Measurements from ENCODE around the gene ECT2L.

DNA sequence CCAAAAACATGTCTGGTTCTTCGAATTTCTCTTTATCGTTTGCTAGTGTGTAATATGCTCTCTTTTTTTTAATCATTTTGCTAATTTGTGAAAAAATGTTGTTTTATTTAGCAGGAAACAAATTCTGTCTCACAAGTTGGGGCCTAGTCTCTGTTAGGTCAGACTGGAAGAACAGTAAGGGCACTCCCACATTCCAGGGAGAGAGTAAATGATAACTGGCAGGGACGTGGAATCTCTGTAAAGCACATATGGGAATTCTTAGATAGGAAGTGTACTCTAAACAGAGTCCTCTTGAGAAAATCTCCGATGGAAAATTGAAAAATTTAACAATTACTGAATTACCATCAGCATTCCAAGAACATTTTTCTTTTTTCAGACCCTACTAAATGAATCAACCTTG is 38.8 kb upstream of the ECT2L start:
- TF ChIP-seq, protein P1, sequence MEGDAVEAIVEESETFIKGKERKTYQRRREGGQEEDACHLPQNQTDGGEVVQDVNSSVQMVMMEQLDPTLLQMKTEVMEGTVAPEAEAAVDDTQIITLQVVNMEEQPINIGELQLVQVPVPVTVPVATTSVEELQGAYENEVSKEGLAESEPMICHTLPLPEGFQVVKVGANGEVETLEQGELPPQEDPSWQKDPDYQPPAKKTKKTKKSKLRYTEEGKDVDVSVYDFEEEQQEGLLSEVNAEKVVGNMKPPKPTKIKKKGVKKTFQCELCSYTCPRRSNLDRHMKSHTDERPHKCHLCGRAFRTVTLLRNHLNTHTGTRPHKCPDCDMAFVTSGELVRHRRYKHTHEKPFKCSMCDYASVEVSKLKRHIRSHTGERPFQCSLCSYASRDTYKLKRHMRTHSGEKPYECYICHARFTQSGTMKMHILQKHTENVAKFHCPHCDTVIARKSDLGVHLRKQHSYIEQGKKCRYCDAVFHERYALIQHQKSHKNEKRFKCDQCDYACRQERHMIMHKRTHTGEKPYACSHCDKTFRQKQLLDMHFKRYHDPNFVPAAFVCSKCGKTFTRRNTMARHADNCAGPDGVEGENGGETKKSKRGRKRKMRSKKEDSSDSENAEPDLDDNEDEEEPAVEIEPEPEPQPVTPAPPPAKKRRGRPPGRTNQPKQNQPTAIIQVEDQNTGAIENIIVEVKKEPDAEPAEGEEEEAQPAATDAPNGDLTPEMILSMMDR (IDR thresholded peaks at IDR 0.05; ENCODE audit: insufficient read depth, low read depth, low read length), result no peak
- no peak for TF ChIP-seq EZH2 (IDR thresholded peaks at IDR 0.05; ENCODE audit: insufficient read depth, low read length)
